ENCODE measurements around the gene CDH4.

CDH4 gene

GRCh38 chr20:61728326-61728725, 476.3 kb downstream of the CDH4 start:
- no peak for DNase-seq

DNA sequence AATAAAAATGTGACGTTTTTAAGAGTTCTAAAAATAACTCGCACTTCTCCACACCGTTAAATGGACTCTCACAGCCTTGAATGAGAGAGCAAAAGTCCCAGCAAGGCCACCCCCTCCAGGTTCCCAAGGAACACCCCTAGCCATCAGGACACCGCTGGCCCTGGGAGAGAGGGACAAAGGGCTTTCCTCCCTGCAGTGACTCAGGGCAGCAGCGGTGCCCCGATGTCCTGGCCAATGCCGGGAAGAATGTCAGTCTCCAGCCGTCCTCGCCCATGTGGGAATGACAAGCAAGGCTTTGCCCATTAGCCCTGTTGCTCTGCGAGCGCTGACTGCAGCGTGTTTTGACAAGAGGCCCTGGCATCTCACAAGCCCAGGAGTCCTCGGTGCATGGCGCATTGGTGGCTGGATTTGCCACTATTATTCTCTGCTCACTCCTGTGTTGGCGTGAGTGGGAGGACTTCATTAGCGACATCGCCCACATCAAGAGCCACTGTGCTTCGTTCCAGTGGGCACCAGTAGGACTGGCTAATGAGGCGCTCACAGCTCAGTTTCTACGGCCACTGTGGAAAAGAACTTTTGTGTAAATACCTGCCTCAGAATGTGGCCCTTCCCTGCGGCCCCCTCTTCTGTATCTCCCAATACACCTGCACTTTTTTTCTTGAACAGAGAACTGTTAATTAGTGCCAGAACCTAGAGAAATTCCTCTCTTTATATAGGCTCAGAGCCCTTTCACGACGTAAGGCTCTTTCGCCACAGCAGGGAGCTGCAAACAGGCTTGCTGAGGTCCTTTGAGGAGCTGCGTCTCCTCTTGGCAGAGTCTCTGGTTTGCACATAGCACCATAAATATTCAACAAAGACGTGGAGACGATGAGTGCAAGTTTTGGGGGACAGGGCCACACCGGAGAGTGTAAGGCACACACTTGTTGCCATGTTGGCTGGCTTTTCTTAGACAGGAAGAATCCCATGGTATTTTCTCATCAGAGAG, 477.0 kb downstream of the CDH4 start:
- no peak for DNase-seq

- DNase-seq = no peak
Observed at GRCh38 chr20:61730631-61731362, 478.7 kb downstream of the CDH4 start.

DNA sequence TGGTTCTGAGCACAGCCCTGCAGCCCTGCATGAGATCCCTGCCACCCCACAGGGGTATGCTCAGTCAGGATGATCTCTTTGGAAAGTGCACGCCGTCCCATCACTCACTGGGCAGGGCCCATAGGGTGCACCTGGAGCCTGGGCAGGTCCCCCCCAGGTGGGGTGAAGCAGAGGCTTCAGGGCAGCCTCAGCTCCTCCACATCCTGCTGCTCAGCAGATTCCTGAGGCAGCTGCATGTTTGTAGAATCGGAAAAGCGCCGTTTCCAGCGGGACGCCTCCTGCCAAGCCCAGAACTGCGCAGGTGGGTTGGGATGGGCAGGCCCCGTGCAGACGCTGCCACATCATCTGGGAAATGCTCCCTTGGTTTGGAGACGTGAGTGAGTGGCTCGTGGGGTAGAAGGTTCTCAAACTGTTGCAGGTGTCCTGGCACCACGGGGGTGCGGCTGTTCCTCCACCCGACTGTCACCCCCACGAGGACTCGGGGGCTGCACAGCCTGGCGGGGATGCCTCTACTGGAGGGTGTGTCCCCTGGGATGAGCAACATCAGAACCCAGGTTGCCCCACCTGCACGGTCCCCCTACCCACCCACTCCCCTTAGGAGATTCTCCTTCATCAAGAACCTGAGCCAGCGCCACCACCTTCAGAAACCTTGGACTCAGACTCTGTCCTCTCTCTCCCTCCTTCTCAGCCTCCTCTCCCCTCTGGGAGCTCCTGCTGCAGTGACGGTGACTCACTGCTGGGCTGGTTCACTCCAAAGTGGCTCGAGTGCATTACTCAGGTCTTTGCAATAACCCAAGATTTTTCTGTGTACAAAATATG, 479.5 kb downstream of the CDH4 start:
- no peak for DNase-seq

DNA sequence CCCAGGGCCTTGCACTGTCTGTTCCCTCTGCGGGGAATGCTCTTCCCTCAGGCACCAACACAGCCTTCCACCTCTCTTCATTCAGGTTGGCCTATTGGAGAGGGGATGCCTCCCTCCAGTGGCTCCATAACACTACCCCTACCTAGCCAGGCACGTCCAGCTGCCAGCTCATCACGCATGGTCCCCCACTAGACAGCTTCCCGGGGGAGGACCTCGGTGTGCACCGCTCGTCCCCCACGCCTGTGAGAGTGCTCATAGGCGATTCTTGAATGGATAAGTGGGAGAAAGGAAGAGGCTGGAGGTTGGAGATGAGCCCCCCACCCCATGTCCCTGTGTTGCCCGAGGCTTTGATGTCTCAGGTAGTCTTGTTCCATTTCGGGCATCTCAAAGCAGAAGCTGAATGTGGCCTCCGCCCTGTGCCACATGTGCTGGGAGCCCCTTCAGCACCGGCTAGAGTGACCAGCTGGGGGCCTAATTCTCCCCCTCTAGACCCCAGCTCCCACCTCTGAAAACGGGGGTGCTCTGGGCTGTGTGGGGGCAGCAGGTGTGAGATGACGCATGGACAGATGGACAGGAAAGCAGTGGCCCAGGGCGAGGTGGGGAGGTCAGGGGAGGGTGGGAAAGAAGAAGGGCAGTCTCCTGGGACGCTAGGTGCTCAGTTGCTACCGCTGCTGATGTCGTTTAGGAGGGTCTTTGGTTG, 480.6 kb downstream of the CDH4 start:
- no peak for DNase-seq

DNA sequence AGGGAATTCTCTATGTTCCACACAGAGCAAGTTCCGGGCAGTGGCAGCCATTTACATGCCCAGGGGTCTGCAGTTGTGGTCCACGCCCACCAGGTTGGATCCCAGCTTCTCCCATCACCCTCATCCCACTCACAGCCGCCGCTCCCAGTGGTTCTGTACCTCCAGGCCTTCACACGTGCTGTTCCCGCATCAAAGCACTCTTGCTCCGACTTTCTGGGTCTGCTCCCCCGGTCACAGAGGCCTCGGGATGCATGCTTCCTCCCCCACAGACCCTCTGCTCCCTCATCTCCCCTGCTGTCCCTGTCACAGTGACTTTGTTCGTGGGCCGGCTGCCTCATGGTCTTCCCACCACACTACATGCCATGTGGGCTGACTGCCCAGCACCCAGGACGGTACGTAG, 481.2 kb downstream of the CDH4 start:
- DNase-seq = no peak

- DNase-seq = peak; percentile 89
Observed at GRCh38 chr20:61733891-61734732, 482.1 kb downstream of the CDH4 start.

DNA sequence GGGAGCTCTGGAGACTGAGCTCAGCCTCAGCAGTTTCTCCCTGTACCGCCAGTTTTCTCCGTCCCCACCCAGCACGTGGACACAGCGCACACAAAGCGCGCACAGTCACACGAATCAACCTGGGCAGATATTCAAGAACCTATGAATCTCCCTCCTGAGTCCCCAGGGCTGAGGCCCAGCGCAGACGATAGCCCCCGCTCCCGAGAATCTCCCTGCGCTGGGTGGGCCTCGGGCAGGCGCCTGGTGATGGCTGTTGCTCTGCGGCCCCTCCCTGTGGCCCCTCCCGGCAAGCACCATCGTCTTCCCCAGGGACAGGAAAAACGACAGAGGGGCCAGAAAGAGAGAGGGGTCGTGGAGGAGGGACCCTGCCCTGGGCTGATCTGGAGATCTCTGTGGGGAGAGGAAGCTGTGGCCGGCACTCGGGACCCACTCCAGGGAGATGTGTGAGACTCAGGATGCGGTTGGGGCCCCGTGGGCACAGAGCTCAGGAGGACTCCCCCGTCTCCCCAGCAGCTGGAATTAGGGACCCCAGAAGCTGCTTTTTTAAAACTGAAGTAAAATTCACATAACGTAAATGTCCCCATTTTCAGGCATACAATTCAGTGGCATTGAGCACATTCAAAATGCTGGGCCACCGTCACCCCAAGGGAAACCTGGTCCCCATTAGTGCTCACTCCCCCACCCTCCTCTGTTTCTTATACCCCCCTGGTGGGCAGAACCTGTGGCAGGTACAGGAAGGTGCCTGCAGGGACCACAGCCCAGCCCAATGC, 482.9 kb downstream of the CDH4 start:
- no peak for DNase-seq

- no peak for DNase-seq
Observed at GRCh38 chr20:61735503-61735785, 483.4 kb downstream of the CDH4 start.

DNA sequence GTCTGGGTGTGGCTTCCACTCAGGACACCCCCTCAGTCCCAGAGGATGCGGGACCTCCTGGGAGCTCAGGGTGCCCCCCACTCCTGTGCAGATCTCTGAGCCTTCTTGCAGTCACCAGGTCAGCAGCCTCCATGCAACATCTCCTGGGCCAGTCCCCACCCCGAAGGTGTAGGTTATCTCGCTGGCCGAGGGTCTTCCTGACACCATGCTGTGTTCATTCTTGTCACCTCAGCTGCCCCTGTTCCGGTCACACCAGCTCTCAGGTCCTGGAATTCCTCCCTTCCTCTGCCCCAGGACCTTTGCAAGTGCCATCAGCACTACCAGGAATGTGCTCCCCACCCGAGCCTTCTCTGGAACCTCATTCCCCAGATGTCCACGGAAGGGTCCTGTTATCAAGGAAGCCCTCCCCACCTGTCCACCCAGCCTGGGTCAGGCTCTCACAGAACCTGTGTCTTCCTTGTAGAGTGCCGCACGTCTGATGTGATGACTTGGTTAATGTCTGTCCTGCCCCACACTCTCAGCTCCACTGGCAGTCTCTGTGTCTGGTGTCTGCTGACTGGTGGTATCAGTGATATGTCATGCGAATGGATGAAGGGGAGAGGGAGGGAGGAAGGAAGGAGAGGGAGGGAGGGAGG, 484.1 kb downstream of the CDH4 start:
- DNase-seq = no peak

- DNase-seq = no peak
Observed at GRCh38 chr20:61736751-61737310, 484.8 kb downstream of the CDH4 start.

- no peak for DNase-seq
Observed at GRCh38 chr20:61737346-61737745, 485.3 kb downstream of the CDH4 start.

DNA sequence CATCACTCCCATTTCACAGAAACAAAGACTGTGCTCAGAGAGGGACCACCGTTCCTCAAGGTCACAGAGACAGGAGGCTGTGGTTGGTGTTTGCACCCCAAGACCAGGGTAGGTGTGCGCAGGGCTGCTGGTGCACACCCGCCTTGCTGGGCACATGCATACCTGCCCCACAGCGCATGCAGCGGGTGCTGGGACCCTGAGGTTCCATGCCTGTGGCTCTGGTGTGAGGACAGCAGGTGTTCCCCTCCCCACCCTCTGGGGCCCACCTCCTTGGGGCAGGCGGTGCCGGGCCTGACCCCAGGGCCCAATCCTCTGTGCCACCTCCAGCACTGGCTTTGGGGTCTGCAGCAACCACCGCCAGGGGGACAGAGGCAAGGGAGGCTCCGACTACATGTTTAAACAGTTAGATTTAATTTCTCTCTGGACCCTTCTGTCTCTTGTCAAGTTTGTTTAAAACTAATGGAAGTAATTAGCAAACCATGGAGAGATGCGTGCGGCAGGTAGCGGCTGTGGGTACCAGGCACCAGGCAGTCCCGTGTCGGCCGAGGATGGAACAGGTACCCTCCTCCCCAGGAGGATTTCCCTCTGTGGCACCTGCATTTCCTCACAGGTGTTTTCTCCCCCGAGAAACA, 485.9 kb downstream of the CDH4 start:
- DNase-seq = no peak

DNA sequence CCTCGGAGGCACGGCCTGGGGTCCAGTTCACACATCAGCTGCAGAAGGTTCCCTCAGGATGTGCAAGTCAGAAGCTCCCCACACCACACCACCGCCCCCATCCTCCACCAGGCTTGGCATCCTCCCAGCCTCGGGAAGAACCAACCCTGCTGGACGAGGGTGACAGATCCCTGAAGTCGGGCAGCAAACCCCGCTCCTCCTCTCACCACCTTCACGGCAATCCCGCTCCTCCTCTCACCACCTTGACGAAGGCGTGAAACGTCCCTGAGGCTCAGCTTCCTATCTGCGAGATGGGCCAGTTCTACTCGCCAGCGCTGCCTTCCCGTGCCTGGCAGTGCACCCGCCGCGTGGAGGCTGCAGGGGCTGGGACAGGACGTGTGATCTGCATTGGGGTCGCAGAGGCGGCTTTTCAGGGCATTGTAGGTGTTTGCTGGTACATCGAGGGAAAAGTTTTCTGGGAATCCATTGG, 486.6 kb downstream of the CDH4 start:
- DNase-seq = no peak

DNA sequence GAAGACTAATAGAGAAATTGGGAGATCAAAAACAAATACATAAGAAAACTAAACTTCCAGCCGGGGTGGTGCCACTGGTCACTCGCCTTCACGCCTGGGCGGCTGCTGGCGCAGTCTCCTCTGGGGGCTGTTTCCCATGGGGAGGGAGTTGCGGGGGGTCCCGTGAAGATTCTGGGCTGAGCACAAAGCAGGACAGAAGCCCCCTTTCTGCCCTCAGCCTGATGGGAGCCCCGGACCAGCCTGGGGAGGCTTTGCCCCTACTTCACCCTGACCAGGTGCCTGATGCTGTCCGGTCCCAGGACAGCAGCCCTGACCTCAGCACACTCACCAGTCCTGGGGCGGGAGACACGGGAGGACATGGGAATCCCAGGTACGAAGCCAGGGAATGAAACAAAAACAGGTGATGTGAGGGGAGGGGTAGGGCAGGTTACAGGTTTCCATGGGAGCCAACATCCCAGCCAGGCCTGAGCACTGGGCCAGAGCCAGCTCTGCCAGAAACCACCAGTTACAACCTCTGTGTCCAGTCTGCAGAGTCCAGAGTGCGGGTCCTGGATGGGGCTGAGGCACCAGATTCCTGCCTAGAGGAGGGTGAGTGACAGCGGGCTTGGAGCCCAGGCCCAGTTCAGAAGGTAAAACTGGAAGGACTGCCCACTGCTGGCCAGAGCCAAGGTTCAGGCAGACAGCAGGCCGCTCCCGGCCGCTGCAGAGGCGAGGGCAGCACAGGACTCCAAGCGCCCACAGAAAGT, 487.2 kb downstream of the CDH4 start:
- DNase-seq = no peak

DNA sequence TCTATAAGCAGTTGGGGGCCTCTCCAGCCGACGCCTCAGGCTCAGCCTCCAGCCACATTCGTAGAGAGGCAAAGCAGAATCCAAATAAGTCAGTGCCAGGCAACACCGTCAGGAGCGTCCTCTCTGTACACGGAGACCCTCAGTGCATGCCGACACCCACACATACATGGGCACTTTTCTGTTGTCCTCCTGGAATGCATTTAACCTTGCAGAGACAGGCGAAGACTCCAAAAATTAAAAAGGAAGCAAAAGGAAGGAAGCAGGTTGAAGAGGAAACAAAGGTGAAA, 487.7 kb downstream of the CDH4 start:
- DNase-seq = no peak

DNA sequence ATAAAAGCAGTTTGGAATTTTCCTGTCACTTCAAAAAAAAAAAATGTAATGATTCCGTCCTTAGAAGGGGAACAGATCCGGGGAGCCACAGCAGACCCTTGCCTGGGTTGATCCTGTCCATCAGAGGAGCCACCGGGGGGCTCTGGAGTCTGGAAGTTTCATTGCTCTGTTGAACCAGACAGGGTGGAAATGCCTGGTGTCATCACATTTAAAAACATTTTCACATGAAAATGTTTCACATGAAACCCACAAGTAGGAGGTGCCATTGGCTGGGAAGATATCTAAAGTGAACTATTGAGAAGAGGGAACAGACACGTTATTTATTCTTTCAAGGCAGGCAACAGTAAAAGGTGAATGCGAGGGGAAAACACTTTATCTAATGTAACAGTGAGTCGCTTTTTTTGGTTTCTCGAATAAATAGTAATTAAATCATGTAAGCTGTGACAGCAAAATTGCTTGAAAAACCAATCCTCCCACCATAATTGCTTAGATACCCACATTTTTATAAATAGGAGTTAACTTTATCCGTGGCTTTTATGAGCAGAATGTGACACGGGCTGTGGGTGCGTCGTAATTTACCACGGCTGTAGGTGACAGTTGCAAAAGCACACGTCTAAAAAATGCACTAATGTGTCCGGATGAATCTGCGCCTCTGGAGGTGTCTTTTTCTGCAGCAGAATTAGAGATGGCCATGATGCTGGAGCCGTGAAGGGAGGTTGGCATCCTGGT, 490.2 kb downstream of the CDH4 start:
- no peak for DNase-seq

GRCh38 chr20:61743606-61744005, 491.5 kb downstream of the CDH4 start:
- DNase-seq = no peak

Measured in eye (tissue), 1 donor.